Measurements from ENCODE around the gene BCL11A. TPM values are rescaled to one million over a fixed set of nuclear protein-coding genes. Genes with fewer than 3 reads are reported as not detected.

Gene BCL11A
- total RNA-seq, 1 donor from 2014 or later, result 331 TPM

GRCh38 chr2:60515721-60516226, 37.7 kb downstream of the BCL11A start:
- DNase-seq, result peak; percentile 57
- Mint-ChIP-seq H3K27me3 (no peaks in the 10 kb centered on the region), H3K27ac (peak overlapping the region; percentile 91), H3K4me1 (peaks cover 97% of the 10 kb centered on the region), H3K9me3 (no peaks in the 10 kb centered on the region), H3K4me3 (peak overlapping the region; percentile 68), H3K36me3 (ENCODE audit: low read depth) (peaks cover 76% of the 10 kb centered on the region)
- peak; percentile 76 for ATAC-seq (ENCODE audit: low read depth)
- CTCF ChIA-PET, result interaction anchor here (0.7 to 2.3 kb wide), 4 partner anchors 12 to 76 kb away, joined by 3 to 5 read pairs (median 4); no protein-coding TSS in a partner anchor
- POLR2A ChIA-PET, result interaction anchor here (0.7 to 3.8 kb wide), 25 partner anchors 8 to 627 kb away, joined by 3 to 30 read pairs (median 6); partner anchors contain the start of gene BCL11A
- no peak for TF ChIP-seq CTCF (IDR thresholded peaks at IDR 0.05)
- intact Hi-C loops (cut with micrococcal nuclease), result loop anchor here (1.0 to 5.0 kb wide), 6 partner anchors 9 to 77 kb away; no protein-coding TSS in a partner anchor

GRCh38 chr2:60513996-60514395, 39.5 kb downstream of the BCL11A start:
- no peak for ATAC-seq (ENCODE audit: low read depth)
- TF ChIP-seq CTCF (IDR thresholded peaks at IDR 0.05), result no peak
- Mint-ChIP-seq H3K36me3 (ENCODE audit: low read depth) (peaks cover 79% of the 10 kb centered on the region), H3K27me3 (no peaks in the 10 kb centered on the region), H3K9me3 (no peaks in the 10 kb centered on the region), H3K4me1 (peaks cover 97% of the 10 kb centered on the region), H3K27ac (peak overlapping the region; percentile 91), H3K4me3 (no peak overlapping the region)
- POLR2A ChIA-PET, result interaction anchor here (0.7 kb wide), 1 partner anchor 790 kb away, joined by 3 read pairs; no protein-coding TSS in a partner anchor
- CTCF ChIA-PET, result no interaction called here
- no peak for DNase-seq
- intact Hi-C loops (cut with micrococcal nuclease), result loop anchor here (2.0 kb wide), 1 partner anchor 15 kb away; no protein-coding TSS in a partner anchor

DNA sequence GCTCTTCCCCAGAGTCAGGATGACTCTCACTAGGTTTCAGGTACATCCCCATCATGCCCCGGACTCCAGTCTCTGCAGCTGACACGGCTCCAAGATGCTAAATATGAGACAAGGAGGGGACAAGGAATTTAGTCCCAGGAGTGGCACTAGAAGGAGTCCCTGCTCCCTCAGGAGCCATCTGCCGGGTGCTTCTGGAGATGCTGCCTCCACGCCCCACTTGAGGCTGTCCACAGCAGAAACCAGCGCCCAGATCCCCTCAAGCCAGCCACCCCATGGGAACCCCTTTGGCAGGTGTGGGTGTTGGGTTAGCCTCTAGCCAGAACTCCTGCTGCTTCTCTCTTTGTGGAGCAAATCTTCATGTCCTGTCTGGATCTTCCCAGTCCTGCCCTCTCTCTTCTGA, 40.3 kb downstream of the BCL11A start:
- H3K27ac Mint-ChIP-seq, result peak overlapping the region; percentile 91
- TF ChIP-seq CTCF (IDR thresholded peaks at IDR 0.05), result no peak
- CTCF ChIA-PET, result interaction anchor here (1.5 kb wide), 1 partner anchor 11 kb away, joined by 4 read pairs; no protein-coding TSS in a partner anchor
- intact Hi-C loops (cut with micrococcal nuclease), result loop anchor here (2.0 kb wide), 1 partner anchor 14 kb away; no protein-coding TSS in a partner anchor
- ATAC-seq (ENCODE audit: low read depth) (no peak), DNase-seq (no peak)
- H3K27me3 Mint-ChIP-seq, result no peaks in the 10 kb centered on the region
- H3K36me3 Mint-ChIP-seq (ENCODE audit: low read depth), result peaks cover 79% of the 10 kb centered on the region
- POLR2A ChIA-PET, result interaction anchor here (1.6 to 2.1 kb wide), 2 partner anchors 12 to 37 kb away, joined by 4 to 10 read pairs; no protein-coding TSS in a partner anchor
- H3K4me1 Mint-ChIP-seq, result peaks cover 97% of the 10 kb centered on the region
- H3K9me3 Mint-ChIP-seq, result no peaks in the 10 kb centered on the region
- peak overlapping the region; percentile 66 for H3K4me3 Mint-ChIP-seq

- no peak for TF ChIP-seq CTCF (IDR thresholded peaks at IDR 0.05)
- H3K36me3 Mint-ChIP-seq (ENCODE audit: low read depth), result peaks cover 83% of the 10 kb centered on the region
- peak overlapping the region; percentile 66 for H3K4me3 Mint-ChIP-seq
- POLR2A ChIA-PET, result interaction anchor here (0.9 to 2.1 kb wide), 8 partner anchors 12 to 160 kb away, joined by 3 to 10 read pairs (median 4); no protein-coding TSS in a partner anchor
- no peaks in the 10 kb centered on the region for H3K9me3 Mint-ChIP-seq
- H3K27ac Mint-ChIP-seq, result peak overlapping the region; percentile 91
- H3K27me3 Mint-ChIP-seq, result no peaks in the 10 kb centered on the region
- H3K4me1 Mint-ChIP-seq, result peaks cover 99% of the 10 kb centered on the region
- DNase-seq (no peak), ATAC-seq (ENCODE audit: low read depth) (no peak)
- intact Hi-C loops (cut with micrococcal nuclease), result loop anchor here (2.0 kb wide), 1 partner anchor 14 kb away; no protein-coding TSS in a partner anchor
- CTCF ChIA-PET, result interaction anchor here (1.1 to 2.3 kb wide), 3 partner anchors 10 to 37 kb away, joined by 4 to 8 read pairs (median 5); no protein-coding TSS in a partner anchor
Measured at GRCh38 chr2:60512641-60513040, 40.8 kb downstream of the BCL11A start.

DNA sequence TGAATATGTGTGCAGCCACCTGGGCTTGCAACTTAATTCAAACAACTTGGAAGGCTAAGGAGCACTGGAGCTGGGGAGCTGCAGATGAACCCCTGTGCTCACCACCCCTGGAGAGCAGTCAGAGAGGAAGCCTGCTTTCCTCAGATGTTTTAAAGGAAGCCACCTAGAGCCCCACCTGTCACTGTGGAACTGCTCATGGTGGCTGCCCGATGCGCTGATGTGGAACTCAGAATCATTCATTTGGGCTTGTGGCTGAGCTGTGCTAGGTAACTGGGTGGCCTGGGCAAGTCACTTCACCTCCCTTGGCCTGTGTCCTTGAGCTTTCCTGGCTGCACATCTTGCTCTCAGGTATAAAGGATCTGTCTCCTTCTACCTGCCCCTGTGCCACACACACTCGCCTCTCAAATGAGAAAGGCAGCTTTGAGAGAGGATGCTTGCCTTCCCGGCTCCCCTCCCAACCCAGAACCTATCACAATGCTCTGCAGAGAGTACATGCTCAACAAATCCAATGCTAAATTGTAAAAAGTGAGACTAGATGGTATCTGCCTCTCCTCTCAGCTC, 41.3 kb downstream of the BCL11A start:
- DNase-seq, result no peak
- ChIA-PET POLR2A (interaction anchor here (0.7 to 2.1 kb wide), 11 partner anchors 11 to 160 kb away, joined by 3 to 10 read pairs (median 4); partner anchors contain the start of gene BCL11A), CTCF (interaction anchor here (0.9 to 2.3 kb wide), 4 partner anchors 10 to 38 kb away, joined by 3 to 8 read pairs (median 4); no protein-coding TSS in a partner anchor)
- Mint-ChIP-seq H3K36me3 (ENCODE audit: low read depth) (peaks cover 83% of the 10 kb centered on the region), H3K27me3 (no peaks in the 10 kb centered on the region), H3K27ac (peak overlapping the region; percentile 91), H3K4me1 (peaks cover 98% of the 10 kb centered on the region), H3K9me3 (no peaks in the 10 kb centered on the region), H3K4me3 (peak overlapping the region; percentile 66)
- TF ChIP-seq CTCF (IDR thresholded peaks at IDR 0.05), result no peak
- ATAC-seq (ENCODE audit: low read depth), result peak; percentile 22
- intact Hi-C loops (cut with micrococcal nuclease), result loop anchor here (2.0 kb wide), 1 partner anchor 13 kb away; no protein-coding TSS in a partner anchor

Data from activated B cell treated with CpG ODN at 0.5 μM for 24 hours (primary cell).